Measurements from ENCODE around the gene ADCY2. TPM values are rescaled to one million over a fixed set of nuclear protein-coding genes. Genes with fewer than 3 reads are reported as not detected.
A peak's percentile ranks its signal among the peaks of the same experiment; 100 is the strongest.

Gene ADCY2
- total and polyA plus RNA-seq, 2 experiments from 2014 or later = 2.2 to 4.7 TPM

GRCh38 chr5:7803937-7804336, 408.0 kb downstream of the ADCY2 start:
- TF ChIP-seq, protein P1, sequence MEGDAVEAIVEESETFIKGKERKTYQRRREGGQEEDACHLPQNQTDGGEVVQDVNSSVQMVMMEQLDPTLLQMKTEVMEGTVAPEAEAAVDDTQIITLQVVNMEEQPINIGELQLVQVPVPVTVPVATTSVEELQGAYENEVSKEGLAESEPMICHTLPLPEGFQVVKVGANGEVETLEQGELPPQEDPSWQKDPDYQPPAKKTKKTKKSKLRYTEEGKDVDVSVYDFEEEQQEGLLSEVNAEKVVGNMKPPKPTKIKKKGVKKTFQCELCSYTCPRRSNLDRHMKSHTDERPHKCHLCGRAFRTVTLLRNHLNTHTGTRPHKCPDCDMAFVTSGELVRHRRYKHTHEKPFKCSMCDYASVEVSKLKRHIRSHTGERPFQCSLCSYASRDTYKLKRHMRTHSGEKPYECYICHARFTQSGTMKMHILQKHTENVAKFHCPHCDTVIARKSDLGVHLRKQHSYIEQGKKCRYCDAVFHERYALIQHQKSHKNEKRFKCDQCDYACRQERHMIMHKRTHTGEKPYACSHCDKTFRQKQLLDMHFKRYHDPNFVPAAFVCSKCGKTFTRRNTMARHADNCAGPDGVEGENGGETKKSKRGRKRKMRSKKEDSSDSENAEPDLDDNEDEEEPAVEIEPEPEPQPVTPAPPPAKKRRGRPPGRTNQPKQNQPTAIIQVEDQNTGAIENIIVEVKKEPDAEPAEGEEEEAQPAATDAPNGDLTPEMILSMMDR (IDR thresholded peaks at IDR 0.05; ENCODE audit: low read depth, low read length) = no peak
- DNase-seq (ENCODE audit: low read depth in 1 of 2, low spot score in 1 of 2) = no peak
- Histone ChIP-seq H3K9me3 (ENCODE audit: low read depth) (no peaks in the 10 kb centered on the region), H3K4me3 (no peak overlapping the region), H3K27ac (no peak overlapping the region), H3K4me1 (ENCODE audit: low read depth) (no peaks in the 10 kb centered on the region), H3K36me3 (no peaks in the 10 kb centered on the region), H3K27me3 (no peaks in the 10 kb centered on the region)

DNA sequence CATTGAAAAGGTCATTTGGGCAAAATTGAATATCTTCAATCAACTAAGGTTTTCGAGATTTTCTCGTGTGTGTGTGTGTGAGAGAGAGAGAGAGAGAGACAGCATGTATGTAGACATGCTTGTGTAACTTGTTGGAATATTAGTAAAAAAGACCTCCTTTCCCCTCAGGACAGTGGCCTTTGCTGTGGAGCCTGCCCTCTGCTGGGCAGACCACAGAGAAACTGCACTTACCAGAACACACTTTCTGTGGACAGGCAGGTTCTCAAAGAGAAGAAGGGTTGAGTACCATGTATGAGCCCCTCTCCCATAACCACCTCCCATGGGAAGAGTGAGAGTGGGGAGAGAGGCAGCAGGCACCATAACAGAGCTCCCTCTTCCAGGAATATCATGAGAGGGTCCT, 409.4 kb downstream of the ADCY2 start:
- no peak overlapping the region for H3K27ac ChIP-seq
- peak in 1 of 2 donors; percentile 16 for DNase-seq (ENCODE audit: low read depth in 1 of 2, low spot score in 1 of 2)
- H3K4me1 ChIP-seq (ENCODE audit: low read depth) = no peaks in the 10 kb centered on the region
- no peaks in the 10 kb centered on the region for H3K36me3 ChIP-seq
- no peak overlapping the region for H3K4me3 ChIP-seq
- no peaks in the 10 kb centered on the region for H3K9me3 ChIP-seq (ENCODE audit: low read depth)
- no peaks in the 10 kb centered on the region for H3K27me3 ChIP-seq
- TF ChIP-seq, protein P1 (IDR thresholded peaks at IDR 0.05; ENCODE audit: low read depth, low read length) = peak; percentile 40

DNA sequence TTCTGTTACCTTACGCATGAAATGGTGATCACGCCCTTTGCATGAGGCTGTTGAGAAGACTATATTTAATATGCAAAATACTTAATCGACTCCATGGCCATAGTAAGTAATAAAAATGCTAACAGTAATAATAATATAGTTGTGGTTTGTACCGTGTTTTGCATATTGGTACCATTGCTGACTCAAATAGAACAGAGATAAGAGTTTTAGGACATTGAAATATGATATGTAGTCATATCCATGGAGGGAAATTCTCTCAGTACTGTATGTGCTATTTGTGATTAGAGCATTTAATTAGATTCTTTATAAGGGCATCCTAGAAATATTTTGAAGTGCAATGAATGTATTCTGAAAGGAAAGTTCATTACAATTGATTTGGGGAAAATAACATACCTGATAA, 413.1 kb downstream of the ADCY2 start:
- Histone ChIP-seq H3K27ac (no peak overlapping the region), H3K4me1 (ENCODE audit: low read depth) (no peaks in the 10 kb centered on the region), H3K9me3 (ENCODE audit: low read depth) (no peaks in the 10 kb centered on the region), H3K36me3 (no peaks in the 10 kb centered on the region), H3K27me3 (no peaks in the 10 kb centered on the region), H3K4me3 (no peak overlapping the region)
- no peak for DNase-seq (ENCODE audit: low read depth in 1 of 2, low spot score in 1 of 2)
- TF ChIP-seq, protein P1 (IDR thresholded peaks at IDR 0.05; ENCODE audit: low read depth, low read length) = no peak

DNA sequence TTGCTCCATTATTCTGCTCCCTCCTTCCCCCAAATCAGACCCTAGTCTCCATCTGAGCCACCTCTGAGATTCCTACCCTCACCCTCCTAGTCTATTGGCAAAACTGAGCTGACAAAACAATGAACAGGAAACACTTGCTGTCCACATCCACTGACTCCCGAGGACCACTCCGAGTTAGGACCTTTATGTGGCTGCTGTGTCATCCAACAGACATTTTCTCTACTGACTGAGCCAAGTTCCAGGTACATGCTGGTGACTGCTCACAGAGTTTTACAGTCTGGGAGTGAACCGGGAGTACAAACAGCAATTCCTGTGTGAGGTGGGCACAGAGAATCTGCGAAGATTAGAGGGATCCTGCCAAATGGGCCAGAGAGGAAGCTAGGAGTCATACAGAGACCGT, 415.8 kb downstream of the ADCY2 start:
- H3K27me3 ChIP-seq = no peaks in the 10 kb centered on the region
- H3K4me1 ChIP-seq (ENCODE audit: low read depth) = no peaks in the 10 kb centered on the region
- DNase-seq (ENCODE audit: low read depth in 1 of 2, low spot score in 1 of 2) = no peak
- no peaks in the 10 kb centered on the region for H3K36me3 ChIP-seq
- H3K4me3 ChIP-seq = no peak overlapping the region
- TF ChIP-seq, protein P1 (IDR thresholded peaks at IDR 0.05; ENCODE audit: low read depth, low read length) = no peak
- H3K9me3 ChIP-seq (ENCODE audit: low read depth) = no peaks in the 10 kb centered on the region
- no peak overlapping the region for H3K27ac ChIP-seq

GRCh38 chr5:7813007-7813406, 417.1 kb downstream of the ADCY2 start:
- TF ChIP-seq, protein P1 (IDR thresholded peaks at IDR 0.05; ENCODE audit: low read depth, low read length) = no peak
- H3K27me3 ChIP-seq = no peaks in the 10 kb centered on the region

GRCh38 chr5:7813576-7813975, 417.6 kb downstream of the ADCY2 start:
- Histone ChIP-seq H3K4me1 (ENCODE audit: low read depth) (no peaks in the 10 kb centered on the region), H3K9me3 (ENCODE audit: low read depth) (no peaks in the 10 kb centered on the region), H3K27ac (no peak overlapping the region), H3K36me3 (no peaks in the 10 kb centered on the region), H3K27me3 (no peaks in the 10 kb centered on the region), H3K4me3 (no peak overlapping the region)
- TF ChIP-seq, protein P1 (IDR thresholded peaks at IDR 0.05; ENCODE audit: low read depth, low read length) = no peak
- no peak for DNase-seq (ENCODE audit: low read depth in 1 of 2, low spot score in 1 of 2)

More at GRCh38 chr5:7813007-7813406, 417.1 kb downstream of the ADCY2 start:
- H3K27ac ChIP-seq = no peak overlapping the region
- no peak for DNase-seq (ENCODE audit: low read depth in 1 of 2, low spot score in 1 of 2)
- no peak overlapping the region for H3K4me3 ChIP-seq
- no peaks in the 10 kb centered on the region for H3K9me3 ChIP-seq (ENCODE audit: low read depth)
- no peaks in the 10 kb centered on the region for H3K4me1 ChIP-seq (ENCODE audit: low read depth)
- no peaks in the 10 kb centered on the region for H3K36me3 ChIP-seq

All from cardiac muscle cell (in vitro differentiated cells and primary cell).